H1 (cell line): ENCODE data around the gene BLNK. TPM values are rescaled to one million over a fixed set of nuclear protein-coding genes. Genes with fewer than 3 reads are reported as not detected.

Experiments used
- CTCF ChIA-PET: fragments of 300-600 bp; sonication (Branson Sonifier 250); formaldehyde crosslinking; loops from one replicate; lab custom pipeline; 2021; ENCODE audit not compliant: partially characterized antibody; lab: Charles Lee
- POLR2A ChIA-PET: fragments of 300-600 bp; sonication (Branson Sonifier 250); formaldehyde crosslinking; loops from one replicate; lab custom pipeline; 2021; ENCODE audit warnings: inconsistent platforms; ENCODE audit not compliant: partially characterized antibody; lab: Charles Lee
- DNase-seq, 2 experiments: peaks; one replicate each; pipeline versions ENCODE4 v3.0.0 to v3.0.0-alpha.2; 2010 to 2022; ENCODE audit warnings: low spot score in 2 of 2, low read depth in 1 of 2, mixed read lengths in 1 of 2
- FAIRE-seq: peaks from 2 replicates; lab custom pipeline; 2011; peaks lifted over from hg19 to GRCh38; lab: Jason Lieb, UNC
- H2AFZ ChIP-seq: 2 replicates; pipeline ENCODE4 v1.8.1; 2012; ENCODE audit warnings: low read length, inconsistent platforms
- H2AK5ac ChIP-seq: 2 replicates; pipeline ENCODE4 v1.6.1; 2013; ENCODE audit warnings: low read depth, low read length
- H2BK120ac ChIP-seq: replicated peaks from 2 replicates; pipeline ENCODE3; 2013; ENCODE audit warnings: low read depth, low read length, inconsistent platforms
- H2BK12ac ChIP-seq: 2 replicates; pipeline ENCODE4 v1.6.1; 2013; ENCODE audit warnings: low read depth, low read length
- H2BK15ac ChIP-seq: 2 replicates; pipeline ENCODE4 v1.6.1; 2013; ENCODE audit warnings: low read length
- H2BK20ac ChIP-seq: 2 replicates; pipeline ENCODE4 v1.6.1; 2013; ENCODE audit warnings: low read length
- H2BK5ac ChIP-seq: 2 replicates; pipeline ENCODE4 v1.6.1; 2013; ENCODE audit warnings: low read depth, low read length
- H3K14ac ChIP-seq: 2 replicates; pipeline ENCODE4 v1.6.1; 2013; ENCODE audit warnings: inconsistent platforms; ENCODE audit not compliant: insufficient read length
- H3K18ac ChIP-seq: 2 replicates; pipeline ENCODE4 v1.6.1; 2013; ENCODE audit warnings: low read length; ENCODE audit errors: extremely low read depth
- H3K23ac ChIP-seq: 2 replicates; pipeline ENCODE4 v1.6.1; 2013; ENCODE audit warnings: inconsistent platforms; ENCODE audit not compliant: insufficient read length
- H3K23me2 ChIP-seq: 2 replicates; pipeline ENCODE4 v1.6.1; 2013; ENCODE audit warnings: low read depth, low read length
- H3K27ac ChIP-seq: 2 replicates; pipeline ENCODE4 v1.6.1; 2011; ENCODE audit warnings: low read depth, low read length, inconsistent platforms
- H3K27me3 ChIP-seq, 4 experiments: replicated peaks in 1 of 4; 1 replicate in 1 of 4; 2 replicates in 3 of 4; pipeline versions ENCODE4 v1.6.1 to v1.8.1; 2011 to 2013; ENCODE audit warnings: low read length in 3 of 4, mild to moderate bottlenecking in 3 of 4, inconsistent platforms in 2 of 4, mixed read lengths in 2 of 4, moderate library complexity in 1 of 4; ENCODE audit not compliant: control insufficient read depth in 3 of 4, insufficient read depth in 3 of 4; ENCODE audit errors: extremely low read depth in 1 of 4
- H3K36me3 ChIP-seq, 4 experiments: 2 replicates each; pipeline versions ENCODE4 v1.6.1 to v1.8.1; 2011 to 2013; ENCODE audit warnings: mild to moderate bottlenecking in 4 of 4, low read length in 3 of 4, moderate library complexity in 2 of 4, control low read depth in 1 of 4, inconsistent platforms in 1 of 4; ENCODE audit not compliant: insufficient read depth in 4 of 4, control insufficient read depth in 2 of 4
- H3K4ac ChIP-seq: replicated peaks from 2 replicates; pipeline ENCODE3; 2013; ENCODE audit warnings: low read length, low read depth, mixed read lengths, inconsistent platforms; ENCODE audit not compliant: insufficient read length
- H3K4me1 ChIP-seq, 4 experiments: replicated peaks in 1 of 4; 1 replicate in 1 of 4; 2 replicates in 3 of 4; pipeline versions ENCODE4 v1.6.1 to v1.8.1; 2011 to 2013; ENCODE audit warnings: low read length in 3 of 4, inconsistent platforms in 2 of 4, mixed read lengths in 1 of 4; ENCODE audit not compliant: insufficient read depth in 4 of 4, control insufficient read depth in 3 of 4
- H3K4me2 ChIP-seq, 2 experiments: 2 replicates each; pipeline versions ENCODE4 v1.6.1 to v1.8.1; 2011 to 2013; ENCODE audit warnings: low read depth in 2 of 2, low read length in 2 of 2, control low read depth in 1 of 2, inconsistent platforms in 1 of 2, mild to moderate bottlenecking in 1 of 2; ENCODE audit not compliant: insufficient read depth in 1 of 2
- H3K4me3 ChIP-seq, 4 experiments: fragments of 200-600, 300-600 bp in 1 of 4; sonication (generic), shearing (Covaris generic), sonication (Bioruptor Twin) in 1 of 4; 2 replicates each; pipeline versions ENCODE4 v1.5.1 to v1.8.1; 2011 to 2016; ENCODE audit warnings: low read length in 4 of 4, low read depth in 3 of 4, control low read depth in 2 of 4, inconsistent platforms in 2 of 4, mild to moderate bottlenecking in 2 of 4, mixed read lengths in 1 of 4, moderate library complexity in 1 of 4; ENCODE audit not compliant: insufficient read depth in 2 of 4; ENCODE audit errors: extremely low read depth in 1 of 4
- H3K56ac ChIP-seq: replicated peaks from 2 replicates; pipeline ENCODE3; 2013; ENCODE audit warnings: low read depth, mild to moderate bottlenecking, mixed read lengths, low read length, inconsistent platforms; ENCODE audit not compliant: insufficient read length
- H3K79me1 ChIP-seq: 2 replicates; pipeline ENCODE4 v1.6.1; 2013; ENCODE audit warnings: low read depth, low read length, control low read depth
- H3K79me2 ChIP-seq, 2 experiments: 2 replicates each; pipeline versions ENCODE4 v1.6.1 to v1.8.1; 2012 to 2013; ENCODE audit warnings: low read length in 2 of 2, mild to moderate bottlenecking in 2 of 2, inconsistent platforms in 1 of 2; ENCODE audit not compliant: insufficient read depth in 2 of 2, control insufficient read depth in 1 of 2
- H3K9ac ChIP-seq, 4 experiments: replicated peaks in 1 of 4; 1 replicate in 1 of 4; 2 replicates in 3 of 4; pipeline versions ENCODE4 v1.6.1 to v1.8.1; 2011 to 2013; ENCODE audit warnings: low read depth in 3 of 4, low read length in 3 of 4, control low read depth in 2 of 4, mild to moderate bottlenecking in 2 of 4, moderate library complexity in 2 of 4, inconsistent platforms in 1 of 4; ENCODE audit errors: extremely low read depth in 1 of 4
- H3K9me3 ChIP-seq, 2 experiments: 2 replicates each; pipeline versions ENCODE4 v1.6.1 to v1.8.1; 2012 to 2013; ENCODE audit warnings: mild to moderate bottlenecking in 2 of 2, moderate library complexity in 2 of 2, control low read depth in 1 of 2, inconsistent platforms in 1 of 2, low read depth in 1 of 2, low read length in 1 of 2, mixed read lengths in 1 of 2; ENCODE audit not compliant: insufficient read depth in 2 of 2
- H4K20me1 ChIP-seq, 2 experiments: replicated peaks in 1 of 2; 2 replicates each; pipeline versions ENCODE3 to v1.8.1; 2011 to 2013; ENCODE audit warnings: inconsistent platforms in 2 of 2, low read length in 2 of 2, mild to moderate bottlenecking in 1 of 2; ENCODE audit not compliant: insufficient read depth in 2 of 2, control insufficient read depth in 1 of 2
- H4K5ac ChIP-seq: 2 replicates; pipeline ENCODE4 v1.6.1; 2013; ENCODE audit warnings: low read length, low read depth, mixed read lengths, inconsistent platforms; ENCODE audit not compliant: insufficient read length
- H4K8ac ChIP-seq: 2 replicates; pipeline ENCODE4 v1.8.0; 2013; ENCODE audit warnings: mild to moderate bottlenecking, moderate library complexity, low read length, inconsistent platforms; ENCODE audit not compliant: insufficient read depth; ENCODE audit errors: extremely low read depth
- H4K91ac ChIP-seq: replicated peaks from 2 replicates; pipeline ENCODE3; 2013; ENCODE audit warnings: low read length, mixed read lengths, inconsistent platforms; ENCODE audit not compliant: insufficient read length
- ASH2L ChIP-seq: fragments of 200-600, 300-600 bp; sonication (generic); IDR thresholded peaks from one replicate; pipeline ENCODE4 v1.7.1; 2017; ENCODE audit warnings: low read length
- CBX5 ChIP-seq: fragments of 300-800, 300-1000 bp; sonication (generic); IDR thresholded peaks from 2 replicates; pipeline ENCODE4 v1.7.1; 2016; ENCODE audit warnings: antibody characterized with exemption, low read length, low read depth
- EP300 ChIP-seq, 2 experiments: IDR thresholded peaks; 1 replicate in 1 of 2; 2 replicates in 1 of 2; pipeline ENCODE4 v1.6.1; 2011 to 2012; ENCODE audit warnings: low read depth in 2 of 2, low read length in 2 of 2, mild to moderate bottlenecking in 2 of 2, borderline replicate concordance in 1 of 2, inconsistent platforms in 1 of 2, moderate library complexity in 1 of 2
- KDM5A ChIP-seq: fragments of 200-600 bp; IDR thresholded peaks from 2 replicates; pipeline ENCODE4 v1.7.1; 2012; ENCODE audit warnings: mild to moderate bottlenecking, low read length, inconsistent platforms, mixed read lengths
- MAFK ChIP-seq: IDR thresholded peaks from 2 replicates; pipeline ENCODE4 v1.6.1; 2012; ENCODE audit warnings: low read depth, mild to moderate bottlenecking, improper control_type of control experiment, low read length
- RAD21 ChIP-seq, 2 experiments: IDR thresholded peaks in 1 of 2; conservative IDR thresholded peaks in 1 of 2; 2 replicates each; pipeline ENCODE4 v1.6.1; 2011; ENCODE audit warnings: low read depth in 2 of 2, low read length in 2 of 2, improper control_type of control experiment in 1 of 2, inconsistent platforms in 1 of 2, mild to moderate bottlenecking in 1 of 2, moderate library complexity in 1 of 2
- SIRT6 ChIP-seq: IDR thresholded peaks from one replicate; pipeline ENCODE4 v1.7.1; 2012; ENCODE audit warnings: low read length, inconsistent platforms
- TBP ChIP-seq: IDR thresholded peaks from 2 replicates; pipeline ENCODE4 v1.6.1; 2011; ENCODE audit warnings: low read depth, low read length, improper control_type of control experiment
- TEAD4 ChIP-seq: IDR thresholded peaks from 2 replicates; pipeline ENCODE4 v1.6.1; 2012; ENCODE audit warnings: low read depth, low read length, inconsistent platforms, mixed read lengths
- ZNF274 ChIP-seq: IDR thresholded peaks from 2 replicates; pipeline ENCODE4 v1.7.0; 2012; ENCODE audit warnings: low read length, borderline replicate concordance; ENCODE audit errors: extremely low read depth
- WGBS, 2 experiments: shearing (Covaris generic) in 1 of 2; methylation state at CpG; one replicate each; pipeline versions ENCODE4 v1.1.6 to v1.1.7; 2013 to 2015; ENCODE audit warnings: low lambda C conversion rate in 2 of 2, mixed read lengths in 2 of 2, inconsistent platforms in 1 of 2, low coverage in 1 of 2, missing lambda C conversion rate in 1 of 2; ENCODE audit not compliant: insufficient replicate concordance in 2 of 2, insufficient coverage in 1 of 2, insufficient read length in 1 of 2; ENCODE audit errors: extremely low coverage in 1 of 2, missing lambda C conversion rate in 1 of 2; 5-methylcytosine and 5-hydroxymethylcytosine counted together
- polyA plus RNA-seq, 7 experiments: library from polyadenylated mRNA; depleted of rRNA in 3 of 7; stranded (reverse) in 5 of 7; unstranded in 2 of 7; fragments of >200 nt in 5 of 7; fragments of 200-250 nt in 2 of 7; gene quantifications; 1 replicate in 5 of 7; 2 replicates in 1 of 7; 4 replicates in 1 of 7; pipeline versions ENCODE4 v1.2.1 to v1.2.3, GENCODE V29; 2011 to 2013; ENCODE audit warnings: missing spikeins in 2 of 7, mixed read lengths in 2 of 7
- total RNA-seq: library from RNA; stranded (reverse); fragmentation: NEBNext Ultra II Directional; extraction: Animal tissue kit (Norgen Biotek cat#: 25700); gene quantifications from 2 replicates; pipeline ENCODE4 v1.2.1, GENCODE V29; 2021

Gene BLNK
- total and polyA plus RNA-seq, 2 of the 8 experiments (the other 6 are each of a cell fraction or from before 2014, with no cell fraction given): not detected

- no peak overlapping the region for H3K18ac ChIP-seq
- H2AK5ac ChIP-seq: no peak overlapping the region
- 68% methylated on average over 4 of the region's 4 CpGs; no CpG with 5 or more reads in 1 of the 2 experiments for WGBS, 2 experiments
- H2BK15ac ChIP-seq: no peak overlapping the region
- H2BK20ac ChIP-seq: no peak overlapping the region
- no peak overlapping the region for H2BK120ac ChIP-seq
- no peak overlapping the region for H2BK5ac ChIP-seq
- no peak overlapping the region for H4K5ac ChIP-seq
- H3K79me1 ChIP-seq: no peaks in the 10 kb centered on the region
- H3K23me2 ChIP-seq: no peaks in the 10 kb centered on the region
- H2BK12ac ChIP-seq: no peak overlapping the region
- CTCF ChIA-PET: interaction anchor here (1.1 to 4.5 kb wide), 7 partner anchors 7 to 221 kb away, joined by 3 to 35 read pairs (median 5); no protein-coding TSS in a partner anchor
- H4K20me1 ChIP-seq: no peaks in the 10 kb centered on the region
- H3K4me1 ChIP-seq: no peaks in the 10 kb centered on the region
- no peak overlapping the region for H3K4me2 ChIP-seq
- no peak overlapping the region for H2AFZ ChIP-seq
- H3K36me3 ChIP-seq: no peaks in the 10 kb centered on the region
- H3K4me3 ChIP-seq: no peak overlapping the region
- no peak overlapping the region for H3K56ac ChIP-seq
- no peak overlapping the region for H3K14ac ChIP-seq
- H3K4ac ChIP-seq: no peak overlapping the region
- DNase-seq: no peak
- H3K27me3 ChIP-seq: no peaks in the 10 kb centered on the region
- H3K9ac ChIP-seq: no peak overlapping the region
- H4K91ac ChIP-seq: no peak overlapping the region
- H4K8ac ChIP-seq: no peak overlapping the region
- H3K27ac ChIP-seq: no peak overlapping the region
- POLR2A ChIA-PET: no interaction called here
- H3K79me2 ChIP-seq: no peaks in the 10 kb centered on the region
- H3K9me3 ChIP-seq: no peaks in the 10 kb centered on the region
- no peak for FAIRE-seq
- H3K23ac ChIP-seq: no peak overlapping the region
- no peak for TF ChIP-seq CBX5
- TF ChIP-seq EP300 (IDR thresholded peaks at IDR 0.05; ENCODE audit: borderline replicate concordance in 1 of 2, low read depth in 2 of 2, low read length in 2 of 2): no peak
- TF ChIP-seq TBP: no peak
- no peak for TF ChIP-seq SIRT6
- TF ChIP-seq ZNF274: no peak
- no peak for TF ChIP-seq RAD21 (IDR thresholded peaks at IDR 0.05 in 1 of 2, conservative IDR thresholded peaks at IDR 0.05 in 1 of 2; ENCODE audit: low read depth in 2 of 2, low read length in 2 of 2)
- no peak for TF ChIP-seq TEAD4
- no peak for TF ChIP-seq KDM5A
- TF ChIP-seq MAFK: no peak
- TF ChIP-seq ASH2L: no peak
Measured at GRCh38 chr10:96238646-96239623, 32.4 kb downstream of the BLNK start.
